Liver (tissue), 9 donors: ENCODE results near the gene NGF. TPM values are rescaled to one million over a fixed set of nuclear protein-coding genes. Genes with fewer than 3 reads are reported as not detected.

ENCODE experiments used
- DNase-seq: peaks from one replicate; pipeline ENCODE4 v3.0.0-alpha.2; 2017; ENCODE audit warnings: low spot score
- H3K27ac ChIP-seq, 2 donors: one replicate each; pipeline ENCODE4 v1.7.0; 2013; ENCODE audit warnings: inconsistent platforms in 2 of 2, low read length in 2 of 2, control low read depth in 1 of 2, low read depth in 1 of 2, mild to moderate bottlenecking in 1 of 2
- H3K27me3 ChIP-seq, 4 donors: one replicate each; pipeline versions ENCODE4 v1.6.1 to v1.7.0; 2013; ENCODE audit warnings: low read length in 3 of 4, inconsistent platforms in 1 of 4, mild to moderate bottlenecking in 1 of 4, moderate library complexity in 1 of 4; ENCODE audit not compliant: control insufficient read depth in 4 of 4, insufficient read depth in 4 of 4
- H3K36me3 ChIP-seq, 4 donors: one replicate each; pipeline versions ENCODE4 v1.6.1 to v1.7.0; 2013; ENCODE audit warnings: low read length in 3 of 4, mild to moderate bottlenecking in 3 of 4, low read depth in 1 of 4, moderate library complexity in 1 of 4; ENCODE audit not compliant: control insufficient read depth in 4 of 4, insufficient read depth in 3 of 4
- H3K4me1 ChIP-seq, 4 donors: one replicate each; pipeline versions ENCODE4 v1.6.1 to v1.7.0; 2013; ENCODE audit warnings: low read length in 3 of 4, mild to moderate bottlenecking in 3 of 4, moderate library complexity in 1 of 4; ENCODE audit not compliant: control insufficient read depth in 4 of 4, insufficient read depth in 4 of 4
- H3K4me3 ChIP-seq, 3 donors: one replicate each; pipeline versions ENCODE4 v1.6.1 to v1.7.0; 2013; ENCODE audit warnings: low read length in 3 of 3, control low read depth in 1 of 3, low read depth in 1 of 3, mild to moderate bottlenecking in 1 of 3
- H3K9ac ChIP-seq, 2 donors: one replicate each; pipeline ENCODE4 v1.7.0; 2013; ENCODE audit warnings: low read length in 2 of 2, mild to moderate bottlenecking in 2 of 2, moderate library complexity in 2 of 2, control low read depth in 1 of 2, low read depth in 1 of 2
- H3K9me3 ChIP-seq, 4 donors: one replicate each; pipeline versions ENCODE4 v1.6.1 to v1.7.0; 2013; ENCODE audit warnings: low read length in 3 of 4; ENCODE audit not compliant: control insufficient read depth in 4 of 4
- EGR1 ChIP-seq, 2 donors: IDR thresholded peaks; 2 replicates each; pipeline ENCODE4 v1.6.1; 2016 to 2018; ENCODE audit warnings: antibody characterized with exemption in 2 of 2, low read depth in 2 of 2
- FOXA1 ChIP-seq: IDR thresholded peaks from 2 replicates; pipeline ENCODE4 v1.6.1; 2016; ENCODE audit warnings: antibody characterized with exemption
- FOXA2 ChIP-seq: IDR thresholded peaks from 2 replicates; pipeline ENCODE4 v1.6.1; 2016; ENCODE audit warnings: antibody characterized with exemption
- GABPA ChIP-seq, 2 donors: IDR thresholded peaks in 1 of 2; conservative IDR thresholded peaks in 1 of 2; 2 replicates each; pipeline ENCODE4 v1.6.1; 2016; ENCODE audit warnings: antibody characterized with exemption in 2 of 2, mild to moderate bottlenecking in 1 of 2, moderate library complexity in 1 of 2
- HNF4A ChIP-seq, 2 donors: conservative IDR thresholded peaks; 2 replicates each; pipeline ENCODE4 v1.6.1; 2016; ENCODE audit warnings: antibody characterized with exemption in 2 of 2, mild to moderate bottlenecking in 2 of 2
- MAX ChIP-seq: IDR thresholded peaks from 2 replicates; pipeline ENCODE4 v1.6.1; 2016; ENCODE audit warnings: antibody characterized with exemption
- NR2F2 ChIP-seq: IDR thresholded peaks from 2 replicates; pipeline ENCODE4 v1.6.1; 2016; ENCODE audit warnings: antibody characterized with exemption
- RAD21 ChIP-seq, 2 donors: IDR thresholded peaks; 2 replicates each; pipeline ENCODE4 v1.6.1; 2016; ENCODE audit warnings: antibody characterized with exemption in 2 of 2, mild to moderate bottlenecking in 2 of 2
- RXRA ChIP-seq, 2 donors: IDR thresholded peaks; 2 replicates each; pipeline ENCODE4 v1.6.1; 2017 to 2018; ENCODE audit warnings: antibody characterized with exemption in 2 of 2, mild to moderate bottlenecking in 1 of 2
- SP1 ChIP-seq: IDR thresholded peaks from 2 replicates; pipeline ENCODE4 v1.6.1; 2018; ENCODE audit warnings: antibody characterized with exemption, mild to moderate bottlenecking
- YY1 ChIP-seq: IDR thresholded peaks from 2 replicates; pipeline ENCODE4 v1.6.1; 2016; ENCODE audit warnings: antibody characterized with exemption, mild to moderate bottlenecking
- WGBS: extraction: QIAGEN DNeasy Blood & Tissue Kit; methylation state at CpG from one replicate; pipeline ENCODE4 v1.1.7; 2013; 5-methylcytosine and 5-hydroxymethylcytosine counted together
- polyA plus RNA-seq, 2 donors: library from polyadenylated mRNA; stranded (reverse) in 1 of 2; unstranded in 1 of 2; fragments of 200-250 nt in 1 of 2; fragments of >200 nt in 1 of 2; fragmentation: Nextera tagmentation in 1 of 2; extraction: Ambion mirVana in 1 of 2; gene quantifications; one replicate each; pipeline versions ENCODE4 v1.2.1 to v1.2.3, GENCODE V29; 2013 to 2015
- total RNA-seq, 2 donors: library from RNA; depleted of rRNA; stranded (reverse); fragments of >200 nt; gene quantifications; one replicate each; pipeline ENCODE4 v1.2.3, GENCODE V29; 2014
- TF ChIP-seq, protein P1 (sequence below): fragments of 150-350 bp; IDR thresholded peaks from 2 replicates; pipeline ENCODE4 v1.5.1; 2017; ENCODE audit warnings: improper control_type of control experiment, low read depth, low read length; ENCODE audit not compliant: missing input control
- TF ChIP-seq, protein P2 (sequence below): IDR thresholded peaks from 2 replicates; pipeline ENCODE4 v1.6.1; 2016; ENCODE audit warnings: antibody characterized with exemption
- donor health status: healthy.
- donor health status: healthy.
- donor health status: healthy.
- donor health status: healthy.
- donor health status: healthy.

Gene NGF
- total and polyA plus RNA-seq, 4 donors = 0.79 to 2.1 (median 1.2) TPM

- DNase-seq = no peak
- H3K36me3 ChIP-seq = no peaks in the 10 kb centered on the region
These were observed 38.8 kb downstream of the NGF start for GRCh38 chr1:115299266-115299665.

DNA sequence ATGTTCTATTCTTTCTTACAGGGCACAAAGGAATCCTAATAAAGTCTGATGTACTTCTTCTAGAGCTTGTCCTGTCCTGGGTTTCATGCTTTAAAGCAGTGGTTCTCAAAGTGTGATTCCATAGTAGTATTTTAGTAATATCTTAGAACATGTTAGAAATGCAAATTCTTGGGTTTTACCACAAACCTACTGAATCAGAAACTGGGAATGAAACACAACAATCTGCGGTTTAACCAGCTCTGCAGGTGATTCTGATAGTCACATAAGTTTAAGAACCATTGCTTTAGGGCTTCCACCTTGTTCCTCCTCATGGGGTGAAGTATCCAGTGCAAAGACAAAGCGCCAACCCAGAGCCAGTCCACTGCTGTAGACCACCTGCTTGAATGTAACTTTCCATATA, 41.1 kb downstream of the NGF start:
- no peaks in the 10 kb centered on the region for H3K36me3 ChIP-seq

More at GRCh38 chr1:115299266-115299665, 38.8 kb downstream of the NGF start:
- no peaks in the 10 kb centered on the region for H3K9me3 ChIP-seq
- TF ChIP-seq HNF4A (conservative IDR thresholded peaks at IDR 0.05) (no peak), NR2F2 (no peak), FOXA2 (no peak), RAD21 (IDR thresholded peaks at IDR 0.05) (no peak), EGR1 (IDR thresholded peaks at IDR 0.05; ENCODE audit: low read depth in 2 of 2) (no peak), MAX (no peak), FOXA1 (no peak), YY1 (no peak), RXRA (IDR thresholded peaks at IDR 0.05) (no peak), GABPA (IDR thresholded peaks at IDR 0.05 in 1 of 2, conservative IDR thresholded peaks at IDR 0.05 in 1 of 2) (no peak), SP1 (no peak)
- TF ChIP-seq, protein P1, sequence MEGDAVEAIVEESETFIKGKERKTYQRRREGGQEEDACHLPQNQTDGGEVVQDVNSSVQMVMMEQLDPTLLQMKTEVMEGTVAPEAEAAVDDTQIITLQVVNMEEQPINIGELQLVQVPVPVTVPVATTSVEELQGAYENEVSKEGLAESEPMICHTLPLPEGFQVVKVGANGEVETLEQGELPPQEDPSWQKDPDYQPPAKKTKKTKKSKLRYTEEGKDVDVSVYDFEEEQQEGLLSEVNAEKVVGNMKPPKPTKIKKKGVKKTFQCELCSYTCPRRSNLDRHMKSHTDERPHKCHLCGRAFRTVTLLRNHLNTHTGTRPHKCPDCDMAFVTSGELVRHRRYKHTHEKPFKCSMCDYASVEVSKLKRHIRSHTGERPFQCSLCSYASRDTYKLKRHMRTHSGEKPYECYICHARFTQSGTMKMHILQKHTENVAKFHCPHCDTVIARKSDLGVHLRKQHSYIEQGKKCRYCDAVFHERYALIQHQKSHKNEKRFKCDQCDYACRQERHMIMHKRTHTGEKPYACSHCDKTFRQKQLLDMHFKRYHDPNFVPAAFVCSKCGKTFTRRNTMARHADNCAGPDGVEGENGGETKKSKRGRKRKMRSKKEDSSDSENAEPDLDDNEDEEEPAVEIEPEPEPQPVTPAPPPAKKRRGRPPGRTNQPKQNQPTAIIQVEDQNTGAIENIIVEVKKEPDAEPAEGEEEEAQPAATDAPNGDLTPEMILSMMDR = no peak
- TF ChIP-seq, protein P2, sequence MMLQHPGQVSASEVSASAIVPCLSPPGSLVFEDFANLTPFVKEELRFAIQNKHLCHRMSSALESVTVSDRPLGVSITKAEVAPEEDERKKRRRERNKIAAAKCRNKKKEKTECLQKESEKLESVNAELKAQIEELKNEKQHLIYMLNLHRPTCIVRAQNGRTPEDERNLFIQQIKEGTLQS = no peak
- H3K27me3 ChIP-seq = peaks cover 0 to 8% (median 0%) of the 10 kb centered on the region in 4 donors
- 82% methylated on average over 2 of the region's 2 CpGs for WGBS
- H3K4me3 ChIP-seq = no peak overlapping the region
- H3K27ac ChIP-seq = no peak overlapping the region
- H3K9ac ChIP-seq = no peak overlapping the region
- no peaks in the 10 kb centered on the region for H3K4me1 ChIP-seq

More for the DNA sequence above, 41.1 kb downstream of the NGF start:
- Histone ChIP-seq H3K4me3 (no peak overlapping the region), H3K9ac (no peak overlapping the region), H3K9me3 (no peaks in the 10 kb centered on the region), H3K4me1 (no peaks in the 10 kb centered on the region), H3K27ac (no peak overlapping the region), H3K27me3 (peaks cover 0 to 3% (median 0%) of the 10 kb centered on the region in 4 donors)
- WGBS = 76% methylated on average over 2 of the region's 2 CpGs
- no peak for DNase-seq
- TF ChIP-seq NR2F2 (no peak), RXRA (IDR thresholded peaks at IDR 0.05) (no peak), YY1 (no peak), FOXA1 (no peak)
- TF ChIP-seq, protein P1 = no peak
